KOPT-K1 (cell line): ENCODE measurements around the gene DERL3.

Experiments
- H3K27ac ChIP-seq: fragments of 200-600 bp; sonication (generic); 2 replicates; pipeline ENCODE4 v1.5.1; 2016; ENCODE audit warnings: antibody characterized with exemption, mild to moderate bottlenecking, low read depth, low read length; ENCODE audit not compliant: poor library complexity, severe bottlenecking
- H3K36me3 ChIP-seq: fragments of 200-600 bp; sonication (generic); 2 replicates; pipeline ENCODE4 v1.5.1; 2017; ENCODE audit warnings: antibody characterized with exemption, mild to moderate bottlenecking, low read length, moderate library complexity; ENCODE audit not compliant: insufficient read depth
- H3K9me3 ChIP-seq: fragments of 200-600 bp; sonication (generic); 2 replicates; pipeline ENCODE4 v1.5.1; 2017; ENCODE audit warnings: antibody characterized with exemption, low read length, mild to moderate bottlenecking; ENCODE audit not compliant: insufficient read depth, poor library complexity, severe bottlenecking

The DERL3 gene

DNA sequence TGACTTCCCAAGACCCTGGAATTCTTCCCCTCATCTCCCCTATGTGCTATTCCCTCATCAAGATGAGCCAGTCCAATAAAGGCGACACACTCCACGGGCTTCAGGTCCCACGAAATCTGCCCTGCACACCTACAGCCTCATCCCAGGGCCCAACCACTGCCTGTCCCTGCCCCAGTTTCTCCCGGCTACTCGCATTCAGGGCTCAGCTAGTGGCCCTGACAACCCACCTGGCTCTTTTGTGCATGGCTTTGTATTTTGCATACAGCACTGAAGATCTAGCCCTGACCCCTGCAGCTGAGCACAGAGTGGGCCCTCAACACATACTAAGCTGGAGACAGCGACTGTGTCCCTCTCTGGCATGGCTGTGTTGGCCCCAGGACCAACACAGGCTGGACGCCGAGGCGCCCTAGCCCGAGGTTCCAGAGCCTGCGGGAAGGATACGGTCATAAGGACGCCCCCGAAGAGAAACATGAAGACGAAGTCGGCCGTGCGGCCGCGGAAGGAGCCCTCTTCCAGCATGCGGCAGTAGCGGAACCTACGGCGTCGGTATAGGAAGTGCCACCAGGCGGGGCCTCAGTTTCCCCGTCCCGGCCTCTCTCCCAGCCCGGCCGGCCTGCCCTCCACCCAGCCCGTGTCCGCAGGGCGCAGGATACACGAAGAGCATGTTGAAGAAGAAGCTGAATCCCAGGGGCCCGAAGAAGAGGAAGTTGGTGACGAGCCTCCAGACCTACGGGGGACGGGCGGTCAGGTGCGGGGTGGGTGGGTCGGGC is 710 bp downstream of the DERL3 start:
- no peak overlapping the region for H3K27ac ChIP-seq
- peaks cover 37% of the 10 kb centered on the region for H3K36me3 ChIP-seq
- no peaks in the 10 kb centered on the region for H3K9me3 ChIP-seq

DNA sequence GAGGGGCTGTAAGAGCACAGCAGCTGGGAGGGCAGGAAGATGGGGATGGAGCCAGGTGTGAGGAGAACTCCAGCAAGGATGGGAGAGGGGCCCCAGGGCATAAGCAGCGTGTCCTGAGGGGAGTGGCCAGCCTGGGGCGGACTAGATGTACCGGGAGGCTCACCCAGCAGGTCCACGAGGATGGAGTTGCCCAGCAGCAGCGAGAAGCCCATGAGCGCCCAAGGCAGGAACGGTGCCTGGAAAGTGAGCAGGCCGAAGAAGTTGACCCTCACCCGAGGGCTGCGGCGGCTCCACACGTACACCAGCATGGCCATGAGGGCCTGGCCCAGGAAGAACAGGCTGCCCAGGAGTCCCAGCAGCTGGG is 1.3 kb downstream of the DERL3 start:
- Histone ChIP-seq H3K36me3 (peaks cover 44% of the 10 kb centered on the region), H3K9me3 (no peaks in the 10 kb centered on the region), H3K27ac (no peak overlapping the region)

DNA sequence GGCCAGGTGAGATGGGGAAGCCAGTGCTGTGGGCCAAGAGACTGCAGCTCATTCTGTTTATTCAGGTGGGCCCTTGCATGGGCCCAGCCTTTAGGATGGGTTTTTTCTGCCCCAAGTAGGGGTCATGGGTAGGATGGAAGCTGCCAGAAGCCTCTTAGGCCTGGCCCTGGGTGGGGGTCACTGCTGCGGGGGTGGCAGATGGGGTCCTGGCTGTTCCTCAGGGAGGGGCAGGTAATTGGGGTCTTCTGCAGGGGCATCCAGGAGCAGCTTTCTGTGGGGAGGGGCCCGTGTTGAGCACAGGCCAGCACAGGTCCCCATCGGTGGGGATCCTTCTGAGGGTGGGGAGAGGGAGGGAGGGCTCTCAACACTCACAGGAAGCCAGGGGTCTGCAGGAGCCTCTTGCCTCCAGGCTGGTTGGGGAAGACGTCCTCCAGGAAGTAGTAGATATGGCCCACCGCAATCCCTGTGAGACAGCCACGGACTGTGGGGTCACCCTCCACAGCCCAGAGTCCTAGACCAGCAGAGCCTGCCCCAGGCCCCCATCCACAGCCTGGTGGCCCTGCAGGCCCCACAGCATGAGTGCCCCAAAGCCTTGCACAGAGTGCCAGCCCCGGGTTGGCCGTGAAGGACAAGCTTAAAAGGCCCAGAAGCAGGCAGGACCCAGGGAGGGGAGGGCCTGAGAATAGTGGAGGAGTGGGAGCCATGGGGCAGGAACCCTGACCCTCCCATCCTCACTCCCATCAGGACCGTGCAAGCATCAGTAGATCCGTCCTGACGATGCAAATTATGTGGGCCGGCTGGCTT is 1.9 kb downstream of the DERL3 start:
- H3K27ac ChIP-seq = no peak overlapping the region
- peaks cover 49% of the 10 kb centered on the region for H3K36me3 ChIP-seq
- H3K9me3 ChIP-seq = no peaks in the 10 kb centered on the region

DNA sequence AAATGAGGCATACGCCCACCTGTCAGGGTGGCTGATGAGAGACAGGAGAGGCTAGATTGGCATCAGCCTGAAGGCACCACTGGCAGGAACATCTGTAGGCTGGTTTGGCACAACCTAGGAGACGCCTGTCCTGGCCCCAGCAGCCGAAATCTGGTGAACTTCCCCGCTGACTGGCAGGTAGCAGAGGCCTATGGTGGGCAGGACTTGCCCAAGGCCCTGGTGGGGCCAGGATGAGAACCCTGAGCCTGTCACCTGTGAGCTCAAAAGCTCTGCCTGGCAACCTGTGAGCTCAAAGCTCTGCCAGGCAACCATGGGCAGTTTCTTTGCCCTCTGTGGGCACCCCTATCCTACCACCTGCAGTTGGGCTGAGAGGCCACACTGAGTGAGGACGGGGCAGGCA is 2.5 kb downstream of the DERL3 start:
- H3K27ac ChIP-seq = no peak overlapping the region
- peaks cover 56% of the 10 kb centered on the region for H3K36me3 ChIP-seq
- no peaks in the 10 kb centered on the region for H3K9me3 ChIP-seq

DNA sequence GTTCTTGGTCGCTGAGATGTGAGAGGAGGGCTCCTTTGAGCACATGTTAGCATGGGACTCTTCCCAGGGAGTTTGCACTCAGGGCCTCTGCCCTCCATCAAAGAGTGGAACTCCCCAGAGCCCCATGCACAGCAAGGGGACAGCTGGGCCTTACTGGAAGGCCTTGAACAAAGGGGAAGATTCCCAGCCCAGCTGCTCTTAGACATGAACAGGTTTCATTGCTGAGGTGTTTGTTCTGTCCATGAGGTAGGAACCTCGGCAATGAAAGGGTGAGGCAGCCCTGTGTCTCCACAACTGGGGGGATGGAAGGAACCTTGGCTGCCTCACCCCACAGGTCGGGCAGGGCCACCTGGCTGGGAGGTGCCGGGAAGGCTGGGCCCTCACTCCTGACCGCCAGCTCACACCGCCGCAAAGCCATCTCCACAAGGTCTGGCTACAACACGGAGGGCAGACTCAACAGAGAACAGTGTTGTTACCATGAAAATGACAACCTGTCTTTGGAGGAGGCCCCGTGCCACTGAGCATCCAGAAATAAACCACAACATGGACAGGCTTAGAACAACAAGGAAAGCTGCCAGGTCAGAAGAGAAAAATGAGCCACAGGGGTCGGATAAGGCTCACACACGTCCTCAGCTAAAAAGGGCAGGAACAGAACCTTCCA is 3.2 kb downstream of the DERL3 start:
- Histone ChIP-seq H3K27ac (no peak overlapping the region), H3K9me3 (no peaks in the 10 kb centered on the region), H3K36me3 (peaks cover 62% of the 10 kb centered on the region)

DNA sequence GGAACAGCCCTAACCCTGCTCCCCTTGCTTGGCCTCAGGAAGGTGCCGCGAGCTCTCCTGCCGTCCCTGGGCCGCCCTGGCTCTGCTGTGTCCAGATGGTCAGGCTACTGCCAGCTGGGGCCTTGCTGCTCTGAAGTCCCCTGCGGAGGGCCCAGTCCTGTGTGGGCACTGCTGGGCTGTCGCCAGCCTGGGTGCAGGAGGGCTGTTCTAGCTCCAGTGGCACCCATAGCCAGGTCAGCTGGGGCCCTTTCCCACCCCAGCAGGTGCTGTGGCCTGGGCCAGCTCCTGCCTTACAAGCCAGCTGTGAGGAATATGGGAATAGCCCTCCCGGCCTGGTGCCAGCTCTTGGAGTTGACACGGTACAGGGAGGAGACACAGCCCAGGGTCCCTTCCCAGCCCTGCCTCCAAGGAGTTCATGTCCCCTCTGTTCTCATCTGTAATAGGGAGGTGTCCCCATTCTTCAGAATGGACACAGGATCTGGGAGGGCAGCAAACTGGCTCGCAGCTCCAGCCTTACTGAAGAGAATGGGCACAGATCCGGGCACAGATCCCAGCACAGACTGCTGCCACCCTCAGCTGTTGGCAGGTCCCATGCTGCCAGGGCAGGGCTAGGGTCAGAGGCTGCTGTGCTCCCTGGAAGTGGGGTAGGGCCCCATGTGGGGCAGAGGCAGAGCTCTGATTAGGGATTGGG is 3.9 kb downstream of the DERL3 start:
- no peak overlapping the region for H3K27ac ChIP-seq
- H3K9me3 ChIP-seq = no peaks in the 10 kb centered on the region
- peaks cover 69% of the 10 kb centered on the region for H3K36me3 ChIP-seq

DNA sequence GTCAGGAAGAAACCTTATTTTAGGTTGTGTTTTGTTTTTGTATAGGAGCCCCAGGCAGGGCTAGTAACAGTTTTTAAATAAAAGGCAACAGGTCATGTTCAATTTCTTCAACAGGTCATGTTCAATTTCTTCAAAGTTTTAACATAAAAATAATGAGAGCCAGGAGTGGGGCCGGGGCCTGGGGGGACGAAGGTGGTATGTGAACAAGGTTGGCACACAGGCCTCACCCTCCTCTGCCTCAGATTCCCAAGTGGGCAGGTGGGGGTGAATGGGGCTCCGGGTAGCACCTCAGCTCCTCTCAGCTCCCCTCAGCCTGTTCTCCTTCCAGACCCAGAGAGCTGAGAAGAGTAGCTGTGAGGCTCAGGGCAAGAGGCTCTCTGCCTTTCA is 4.4 kb downstream of the DERL3 start:
- Histone ChIP-seq H3K9me3 (no peaks in the 10 kb centered on the region), H3K36me3 (peaks cover 74% of the 10 kb centered on the region), H3K27ac (no peak overlapping the region)

DNA sequence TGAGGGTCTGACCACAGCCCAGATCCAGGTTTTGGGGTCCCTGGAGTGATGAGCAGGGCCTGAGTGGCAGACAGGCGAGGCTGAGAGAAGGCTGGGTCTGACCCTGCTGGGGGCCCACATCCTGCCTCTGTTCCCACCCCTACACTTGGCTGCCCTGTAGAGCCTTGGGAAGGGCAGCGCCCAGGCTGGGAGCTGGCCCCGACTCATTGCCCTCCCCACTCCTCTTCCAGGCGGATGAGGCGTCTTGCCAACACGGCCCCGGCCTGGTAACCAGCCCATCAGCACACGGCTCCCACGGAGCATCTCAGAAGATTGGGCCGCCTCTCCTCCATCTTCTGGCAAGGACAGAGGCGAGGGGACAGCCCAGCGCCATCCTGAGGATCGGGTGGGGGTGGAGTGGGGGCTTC is 4.9 kb downstream of the DERL3 start:
- Histone ChIP-seq H3K36me3 (peaks cover 79% of the 10 kb centered on the region), H3K9me3 (no peaks in the 10 kb centered on the region), H3K27ac (no peak overlapping the region)

DNA sequence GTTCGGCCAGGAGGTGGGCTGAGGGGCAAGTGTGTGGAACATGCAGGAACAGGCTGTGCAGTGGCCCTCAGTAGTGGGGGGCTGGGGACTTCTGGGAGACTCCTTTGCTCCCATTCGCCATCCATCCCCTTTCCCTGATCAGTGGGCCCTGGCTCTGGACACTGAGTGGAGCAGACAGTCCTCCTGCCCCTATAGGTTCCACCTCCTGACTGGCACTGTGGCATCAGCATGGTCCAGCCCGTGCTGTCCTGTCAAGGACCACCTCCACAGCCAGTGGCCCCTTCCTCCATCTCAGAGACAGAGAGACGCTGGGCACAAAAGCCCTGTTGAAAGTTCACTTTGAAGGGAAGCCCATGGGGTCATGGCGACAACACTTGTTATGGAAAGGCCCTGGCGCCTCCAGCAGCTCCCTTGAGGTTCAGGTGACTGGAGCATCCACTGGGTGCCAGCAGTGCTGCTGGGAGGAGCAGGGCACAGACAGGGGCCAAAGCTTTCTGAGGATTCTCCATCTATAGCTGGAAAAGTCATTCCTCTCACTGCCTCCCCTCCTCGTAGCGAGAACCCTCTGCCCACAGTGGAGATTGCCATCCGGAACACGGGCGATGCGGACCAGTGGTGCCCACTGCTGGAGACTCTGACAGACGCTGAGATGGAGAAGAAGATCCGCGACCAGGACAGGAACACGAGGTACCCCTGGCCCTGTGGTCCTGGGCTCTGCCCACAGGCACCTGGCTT is 5.6 kb downstream of the DERL3 start:
- peaks cover 86% of the 10 kb centered on the region for H3K36me3 ChIP-seq
- no peaks in the 10 kb centered on the region for H3K9me3 ChIP-seq
- H3K27ac ChIP-seq = no peak overlapping the region

DNA sequence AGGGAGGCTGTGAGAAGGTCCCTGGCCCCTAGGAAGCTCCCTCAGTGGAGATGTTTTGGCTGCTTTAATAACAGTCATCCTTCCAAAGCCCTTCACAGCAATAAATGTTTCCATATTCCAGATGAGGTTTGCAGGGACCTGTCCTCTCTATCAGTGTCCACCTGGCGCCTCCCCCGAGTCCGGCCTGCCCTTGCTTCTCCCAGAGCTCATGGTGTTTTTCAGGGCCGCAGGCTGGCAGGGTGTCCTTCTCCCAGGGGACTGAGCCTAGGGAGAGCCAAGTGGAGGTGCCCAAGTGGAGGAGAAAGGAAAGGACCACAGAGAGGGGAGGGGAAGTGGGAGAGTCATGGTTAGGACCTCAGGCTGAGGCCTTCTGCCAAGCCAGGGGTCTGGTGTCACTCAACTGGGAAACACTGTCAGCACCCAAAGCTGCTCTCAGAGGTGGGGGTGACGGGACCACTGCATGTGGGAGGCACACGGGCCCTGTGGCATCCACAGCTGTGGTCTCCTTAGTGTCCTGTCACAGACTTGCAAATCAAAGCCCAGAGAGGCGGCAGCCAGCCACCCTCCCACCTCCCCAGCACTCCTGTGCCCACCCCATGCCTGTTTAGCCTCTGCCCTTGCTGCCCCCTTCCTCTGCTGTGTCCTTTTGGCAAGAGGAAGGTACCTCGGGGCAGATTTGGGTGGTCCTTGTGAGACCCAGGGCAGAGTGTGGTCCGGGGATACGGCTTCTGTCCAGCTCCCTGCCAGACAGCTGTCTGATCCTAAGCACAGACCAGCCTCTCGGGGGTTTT is 6.4 kb downstream of the DERL3 start:
- Histone ChIP-seq H3K36me3 (peaks cover 94% of the 10 kb centered on the region), H3K9me3 (no peaks in the 10 kb centered on the region), H3K27ac (no peak overlapping the region)

DNA sequence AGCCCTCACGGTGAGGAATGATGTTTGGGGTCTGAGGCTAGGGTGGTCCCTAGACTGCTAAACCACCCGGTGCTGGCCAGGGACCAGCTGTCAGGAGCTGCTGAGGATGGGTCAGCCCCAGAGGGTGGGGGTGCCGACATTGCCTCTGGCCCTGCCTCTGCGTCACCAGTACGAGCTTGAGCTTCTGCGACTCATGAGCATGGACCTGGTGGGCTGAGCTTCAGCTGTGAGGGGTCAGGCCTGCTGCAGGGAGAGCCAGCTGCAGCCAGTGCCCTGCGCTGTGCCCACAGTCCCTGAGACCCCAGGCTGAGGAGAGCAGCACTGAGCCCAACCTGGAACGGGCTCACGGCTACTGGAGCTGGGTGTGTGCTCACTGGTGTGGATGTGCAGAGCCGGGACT is 7.0 kb downstream of the DERL3 start:
- no peaks in the 10 kb centered on the region for H3K9me3 ChIP-seq
- H3K36me3 ChIP-seq = peaks cover 98% of the 10 kb centered on the region
- no peak overlapping the region for H3K27ac ChIP-seq

DNA sequence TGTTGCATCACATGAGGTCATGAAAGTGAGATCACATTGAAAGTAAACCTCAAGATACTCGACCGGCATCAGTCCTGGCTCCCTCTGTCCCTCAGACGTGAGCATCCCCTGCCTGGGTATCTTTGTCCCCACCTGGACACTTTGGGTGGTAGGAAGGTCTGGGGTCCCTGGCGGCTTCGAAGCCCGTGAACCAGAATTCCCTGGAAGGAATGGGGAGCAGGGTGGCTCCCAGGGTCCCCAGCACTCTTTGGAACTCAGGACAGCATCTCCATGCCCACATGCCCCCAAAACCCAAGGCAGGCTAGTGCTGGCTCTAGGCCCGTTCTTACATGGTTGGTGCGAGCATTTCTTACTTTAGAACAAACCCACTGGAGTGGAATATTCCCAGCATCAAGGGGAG is 7.5 kb downstream of the DERL3 start:
- Histone ChIP-seq H3K27ac (no peak overlapping the region), H3K36me3 (peaks cover 98% of the 10 kb centered on the region), H3K9me3 (no peaks in the 10 kb centered on the region)

DNA sequence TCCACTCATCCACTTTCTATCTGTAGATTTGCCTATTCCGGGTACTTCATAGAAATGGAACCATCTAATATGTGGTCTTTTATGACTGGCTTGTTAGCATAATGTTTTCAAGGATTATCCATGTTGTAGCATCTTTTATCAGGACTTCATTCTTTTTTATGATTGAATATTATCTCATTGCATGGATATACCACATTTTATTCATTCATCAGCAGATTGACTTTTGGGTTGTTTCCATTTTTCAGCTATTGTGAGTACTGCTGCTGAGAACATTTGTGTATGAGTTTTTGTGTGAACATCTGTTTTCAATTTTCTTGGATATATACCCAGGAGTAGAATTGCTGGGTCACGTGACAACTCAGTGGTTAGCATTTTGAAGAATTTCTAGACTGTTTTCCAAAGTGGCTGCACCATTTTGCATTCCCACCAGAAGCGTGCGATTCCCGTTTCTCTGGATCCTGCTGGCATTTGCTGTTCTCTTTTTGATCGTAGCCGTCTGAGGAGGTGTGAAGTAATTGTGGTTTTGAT is 8.9 kb downstream of the DERL3 start:
- peaks cover 98% of the 10 kb centered on the region for H3K36me3 ChIP-seq
- no peaks in the 10 kb centered on the region for H3K9me3 ChIP-seq
- no peak overlapping the region for H3K27ac ChIP-seq
